ENCODE results near the gene FILIP1L.

The FILIP1L gene

DNA sequence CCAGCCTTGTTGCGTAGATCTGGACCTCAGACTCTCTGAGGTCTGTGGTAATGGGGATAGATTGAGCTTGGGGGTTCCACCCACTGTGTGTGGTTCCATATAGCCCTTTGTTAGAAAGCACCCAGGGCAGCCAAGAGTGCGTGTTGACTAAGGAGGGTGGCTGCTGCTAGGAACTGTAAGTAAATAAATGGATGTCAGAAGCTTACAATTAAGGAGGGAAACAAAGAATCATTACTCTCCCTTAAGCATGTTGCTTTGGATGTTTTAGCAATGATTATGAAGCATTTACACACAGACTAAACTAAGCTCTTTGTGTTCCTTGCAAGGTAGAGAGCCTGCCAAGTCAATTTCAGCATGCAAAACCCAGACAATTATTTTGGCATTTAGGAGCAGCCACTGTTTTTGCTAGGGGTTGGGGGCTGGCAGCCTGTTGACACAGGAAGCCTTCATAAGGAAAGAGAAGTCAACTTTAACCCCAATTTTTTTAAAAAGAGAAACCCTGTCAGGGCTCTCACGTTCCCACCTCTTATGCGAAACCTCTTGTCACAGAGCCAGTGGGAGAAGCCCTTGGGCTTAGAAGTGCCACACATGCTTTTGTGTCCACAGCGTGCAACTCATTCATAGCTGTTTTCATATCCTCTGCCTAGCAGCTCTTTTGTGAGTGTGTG, 168.8 kb downstream of the FILIP1L start:
- DNase-seq, result peak; percentile 38

DNA sequence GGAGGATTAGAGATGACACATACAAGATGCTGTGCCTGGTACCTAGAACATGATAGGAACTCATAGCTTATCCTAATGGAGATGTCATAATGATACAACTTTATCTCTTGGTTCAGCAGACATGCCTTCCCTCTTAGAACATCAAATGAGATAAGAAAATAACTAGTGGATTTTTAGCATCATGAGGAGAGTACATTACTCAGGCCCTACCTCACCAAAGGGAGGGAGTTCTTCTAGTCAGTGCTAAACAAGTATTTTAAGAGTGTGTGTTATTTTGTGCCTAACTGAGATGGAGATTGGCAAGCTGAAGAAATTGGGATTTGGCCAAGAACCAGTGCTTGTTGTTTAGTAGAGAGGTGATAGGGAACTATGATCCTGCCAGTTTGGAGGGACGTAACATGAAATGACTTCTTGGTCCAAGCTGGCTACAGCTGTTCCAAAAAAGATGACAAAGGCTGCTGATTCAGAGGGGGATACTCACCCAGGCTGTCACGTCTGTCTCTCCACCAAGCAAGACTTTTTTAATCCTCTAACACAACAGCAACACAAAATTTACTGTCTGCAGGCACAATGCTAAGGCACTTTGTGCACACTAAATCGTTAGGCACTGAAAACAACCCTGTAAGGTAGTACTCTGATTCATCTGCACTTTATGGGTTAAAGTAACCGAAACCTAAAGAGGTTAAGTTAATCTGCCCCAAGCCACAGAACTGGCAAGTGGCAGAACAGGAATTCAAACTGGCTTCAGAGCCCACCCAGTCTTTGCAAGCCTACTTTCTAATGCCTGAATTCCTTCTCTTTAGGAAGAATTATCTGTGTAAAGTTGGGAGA, 170.2 kb downstream of the FILIP1L start:
- DNase-seq, result no peak

DNA sequence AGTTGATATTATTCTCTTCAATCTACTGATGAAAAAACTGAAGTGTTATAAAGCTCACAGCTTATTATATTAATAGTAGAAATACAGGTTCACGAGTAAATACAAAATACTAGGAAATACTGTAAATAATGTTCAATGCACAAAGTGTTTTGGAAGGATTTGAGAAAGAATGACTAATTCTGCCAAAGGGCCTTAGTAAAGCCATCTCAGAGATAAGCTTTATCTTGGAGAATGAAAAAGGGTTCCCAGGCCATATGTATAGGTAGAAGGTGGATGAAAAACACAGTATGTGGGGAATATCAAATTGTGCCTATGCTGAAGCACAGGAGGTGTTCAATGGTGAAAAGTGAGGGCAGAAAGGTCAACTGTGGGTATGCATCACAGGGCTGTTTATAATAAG, 173.1 kb downstream of the FILIP1L start:
- DNase-seq, result no peak

DNA sequence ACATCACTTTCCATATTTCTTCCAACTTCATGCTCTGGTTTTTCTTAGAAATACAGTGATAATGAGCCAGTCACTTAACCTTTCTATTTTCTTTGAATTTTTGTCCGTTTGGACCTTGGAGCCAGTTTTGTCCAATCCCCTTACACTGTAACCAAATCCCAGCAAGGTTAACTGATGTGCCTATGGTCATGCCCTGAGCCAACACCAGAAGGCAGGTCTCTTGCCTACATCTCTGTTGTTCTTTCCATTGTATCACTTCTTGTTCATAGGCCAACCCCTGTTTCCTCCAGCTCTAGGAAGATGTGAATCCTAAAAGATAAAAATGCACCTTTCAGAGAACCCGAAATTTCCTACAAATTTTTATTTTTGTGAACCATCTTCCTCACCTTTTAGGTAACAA, 174.0 kb downstream of the FILIP1L start:
- DNase-seq, result no peak

DNA sequence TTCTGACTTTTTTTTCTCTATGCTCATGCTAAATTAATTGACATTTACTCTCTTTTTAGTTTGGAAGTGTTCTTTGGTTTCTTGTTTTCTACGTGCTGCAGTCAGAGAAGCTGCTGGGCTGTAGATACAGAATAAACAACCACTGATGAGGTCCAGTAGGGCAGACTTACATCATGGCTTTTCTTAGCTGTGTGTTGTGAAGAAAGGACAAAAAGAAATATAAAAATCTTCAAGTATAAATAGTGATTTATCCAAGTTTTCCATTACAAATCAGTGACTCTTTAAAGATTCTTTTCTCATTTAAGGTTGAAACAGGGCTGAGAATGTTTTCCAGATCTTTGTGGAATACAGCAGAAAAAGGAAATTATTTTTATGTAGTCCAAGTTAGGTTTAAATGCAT, 174.4 kb downstream of the FILIP1L start:
- no peak for DNase-seq

DNA sequence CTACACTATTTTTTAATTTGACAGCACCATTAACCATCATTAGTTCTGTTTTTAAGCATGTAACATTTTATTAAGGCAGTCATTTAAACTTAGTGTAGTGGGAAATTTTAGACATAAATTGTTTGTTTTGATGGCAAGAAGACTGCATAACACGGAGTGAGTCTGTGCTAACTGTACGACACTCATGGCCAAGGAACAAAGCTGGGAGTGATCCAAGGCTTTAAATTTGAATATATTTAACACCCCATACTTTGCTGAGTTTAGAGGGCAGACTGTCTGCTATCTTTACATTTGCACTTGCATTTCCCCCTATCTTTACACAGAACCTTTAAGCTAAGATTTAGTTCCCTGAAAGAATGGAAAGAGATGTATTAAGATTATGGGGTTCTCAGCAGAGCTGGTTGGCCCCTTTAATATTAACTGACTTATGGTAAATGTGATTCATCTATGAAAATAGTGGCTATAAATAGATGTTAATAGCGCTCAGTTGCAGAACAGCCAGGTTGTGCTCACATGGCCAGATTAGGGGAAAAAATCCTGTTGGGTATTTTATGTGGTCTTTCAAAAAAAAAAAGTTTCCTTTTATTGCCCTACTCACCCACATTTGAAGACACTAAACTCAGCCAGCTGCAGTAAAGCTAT, 175.9 kb downstream of the FILIP1L start:
- no peak for DNase-seq

DNA sequence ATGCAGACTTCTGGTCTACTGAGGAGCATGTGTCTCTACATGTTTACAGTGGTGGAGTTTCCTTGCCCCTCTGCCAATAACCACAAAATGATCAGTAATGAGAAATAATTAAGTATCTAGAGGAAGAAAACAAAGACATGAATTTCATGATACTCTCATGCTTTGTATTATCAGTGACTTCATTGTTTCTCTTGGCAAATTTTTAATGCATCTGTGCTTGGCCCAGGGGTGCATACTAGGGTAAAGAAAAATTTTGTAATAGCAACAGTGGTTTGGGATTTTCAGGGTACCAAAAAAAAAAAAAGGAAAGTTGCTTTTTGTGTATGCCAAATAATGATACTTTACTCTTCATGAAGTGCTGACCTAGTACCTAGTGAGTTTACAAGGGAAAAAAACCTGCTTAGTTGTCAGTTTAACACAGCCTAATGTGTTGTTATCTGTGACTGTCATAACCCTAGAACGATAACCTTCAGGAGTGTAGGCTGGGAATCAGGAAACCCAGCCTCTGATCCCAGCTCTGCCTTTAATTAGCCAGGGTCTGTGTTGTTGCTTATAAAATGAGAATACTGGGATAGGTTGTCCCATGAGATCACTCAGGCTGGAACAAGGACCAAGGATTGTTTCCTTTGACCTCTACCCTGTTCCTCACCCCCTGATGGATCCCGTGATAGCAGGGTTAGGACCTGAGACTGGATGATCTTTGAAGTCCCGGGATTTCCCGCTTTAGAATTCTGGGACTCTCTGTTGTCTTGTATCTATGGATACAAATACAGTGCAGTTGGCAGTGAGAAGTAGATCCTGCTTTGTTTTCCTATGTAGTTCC, 179.1 kb downstream of the FILIP1L start:
- DNase-seq, result no peak

DNA sequence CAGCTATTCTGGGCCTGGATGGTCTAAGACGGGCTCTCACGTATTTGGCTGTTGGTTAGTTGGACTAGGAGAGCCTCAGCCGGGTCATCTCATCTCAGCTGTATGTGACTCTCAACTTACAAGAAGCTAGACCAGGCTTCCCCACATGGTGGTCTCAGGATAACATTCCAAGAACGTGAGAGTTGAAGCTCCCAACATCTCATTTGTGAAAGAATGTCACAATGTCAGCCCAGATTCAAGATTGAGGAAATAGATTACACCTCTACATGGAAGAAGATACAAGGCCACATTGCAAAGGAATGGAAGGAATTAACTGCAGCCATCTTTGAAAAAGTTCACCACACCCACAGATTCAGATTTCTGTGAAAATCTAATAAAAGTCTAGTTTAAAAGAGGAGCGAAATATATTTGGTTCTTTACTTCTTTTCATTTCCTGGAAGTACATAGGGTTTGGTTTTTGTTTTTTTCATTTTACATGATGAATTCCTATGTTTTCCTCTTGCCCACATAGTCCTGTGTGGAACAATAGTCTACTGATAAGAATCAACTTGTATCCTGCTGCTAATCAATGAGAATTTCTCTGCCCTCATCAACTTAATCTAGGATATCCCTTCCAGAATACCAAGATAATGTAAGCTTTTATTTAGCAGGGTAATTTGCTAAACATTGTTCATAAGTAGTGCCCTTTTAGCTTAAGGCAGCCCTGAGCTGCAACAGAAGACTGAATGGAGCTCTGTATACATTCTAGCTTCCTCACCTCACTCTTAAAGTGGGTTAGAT, 180.1 kb downstream of the FILIP1L start:
- DNase-seq, result no peak

DNA sequence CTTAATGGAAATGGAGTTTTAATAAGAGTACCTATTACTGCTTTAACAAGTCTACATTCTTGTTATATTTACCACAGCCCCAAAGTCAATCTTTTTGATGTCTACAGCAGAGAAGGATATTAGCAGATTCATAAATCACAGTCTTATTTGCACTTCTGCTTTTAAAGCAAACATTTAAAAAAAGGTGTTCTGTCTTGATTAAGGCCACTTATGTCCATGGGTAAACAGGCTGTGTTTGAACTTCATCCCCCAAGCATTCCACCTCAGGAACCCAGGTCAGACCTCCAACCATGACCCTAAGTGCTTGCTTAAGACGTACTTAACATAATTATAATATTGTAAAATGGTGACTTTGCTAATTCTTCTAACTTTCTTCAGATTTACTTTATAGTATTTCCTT, 183.2 kb downstream of the FILIP1L start:
- no peak for DNase-seq

DNA sequence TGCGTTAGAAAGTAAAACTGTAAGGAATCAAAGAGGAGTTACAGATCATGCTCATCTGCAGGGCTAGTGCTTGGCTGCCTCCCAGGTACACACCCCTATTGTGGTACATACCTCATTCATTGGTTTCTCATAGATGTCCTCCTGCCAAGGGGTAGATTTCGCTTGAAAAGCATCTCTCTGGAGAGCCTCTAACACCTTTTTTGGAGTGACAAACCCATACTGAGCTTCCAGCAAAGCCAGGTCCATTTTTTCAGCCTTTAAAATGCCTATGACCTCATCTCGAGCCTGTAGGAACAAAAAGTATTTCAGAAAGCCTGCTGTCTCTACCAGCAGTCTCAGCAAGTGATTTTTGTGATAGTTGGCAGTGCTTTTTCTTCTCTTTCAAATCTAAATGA, 184.6 kb downstream of the FILIP1L start:
- DNase-seq, result no peak

DNA sequence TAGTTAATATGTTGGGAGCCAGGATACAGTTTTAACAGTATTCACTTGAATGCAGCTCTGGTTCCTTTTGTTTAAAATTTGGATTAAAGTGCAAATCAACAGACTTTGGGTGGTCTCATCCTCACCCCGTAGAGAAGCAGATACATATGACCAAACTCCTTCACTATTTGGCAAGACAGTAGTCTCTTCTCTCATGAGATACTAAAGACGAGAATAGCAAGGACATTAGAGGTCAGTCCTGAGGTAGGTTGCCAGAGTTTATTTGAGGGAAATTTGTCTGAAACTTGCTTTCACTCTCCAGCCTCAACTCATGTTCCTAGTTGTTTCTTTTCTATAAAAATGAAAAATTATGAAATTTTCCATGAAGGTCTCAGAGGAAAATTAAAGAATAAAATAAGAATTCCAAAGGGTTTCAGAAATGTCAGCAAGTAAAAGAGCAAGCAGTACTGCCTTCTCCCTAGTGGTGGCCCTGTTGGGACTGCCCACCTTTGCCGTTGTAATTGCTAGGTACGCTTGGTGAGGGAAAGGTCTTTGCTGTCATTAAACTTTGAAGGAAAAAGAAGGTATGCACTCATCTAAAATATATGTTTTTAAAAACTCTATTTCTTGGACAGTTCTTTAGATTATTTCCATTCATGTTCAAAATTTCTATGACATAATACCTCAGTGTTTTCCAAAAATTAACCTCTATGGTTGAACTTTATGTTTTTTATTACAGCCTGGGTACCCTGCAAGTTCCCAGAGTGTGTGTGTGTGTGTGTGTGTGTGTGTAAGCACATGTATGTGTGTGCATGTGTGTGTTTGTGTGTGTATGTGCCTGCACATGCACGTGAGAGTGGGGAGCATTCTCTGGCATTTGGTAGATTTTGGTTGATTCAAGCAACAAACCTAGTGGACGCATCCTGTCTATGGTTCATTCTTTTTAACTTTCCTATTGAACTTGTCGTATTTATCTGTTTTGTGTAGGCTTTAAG, 185.2 kb downstream of the FILIP1L start:
- no peak for DNase-seq

DNA sequence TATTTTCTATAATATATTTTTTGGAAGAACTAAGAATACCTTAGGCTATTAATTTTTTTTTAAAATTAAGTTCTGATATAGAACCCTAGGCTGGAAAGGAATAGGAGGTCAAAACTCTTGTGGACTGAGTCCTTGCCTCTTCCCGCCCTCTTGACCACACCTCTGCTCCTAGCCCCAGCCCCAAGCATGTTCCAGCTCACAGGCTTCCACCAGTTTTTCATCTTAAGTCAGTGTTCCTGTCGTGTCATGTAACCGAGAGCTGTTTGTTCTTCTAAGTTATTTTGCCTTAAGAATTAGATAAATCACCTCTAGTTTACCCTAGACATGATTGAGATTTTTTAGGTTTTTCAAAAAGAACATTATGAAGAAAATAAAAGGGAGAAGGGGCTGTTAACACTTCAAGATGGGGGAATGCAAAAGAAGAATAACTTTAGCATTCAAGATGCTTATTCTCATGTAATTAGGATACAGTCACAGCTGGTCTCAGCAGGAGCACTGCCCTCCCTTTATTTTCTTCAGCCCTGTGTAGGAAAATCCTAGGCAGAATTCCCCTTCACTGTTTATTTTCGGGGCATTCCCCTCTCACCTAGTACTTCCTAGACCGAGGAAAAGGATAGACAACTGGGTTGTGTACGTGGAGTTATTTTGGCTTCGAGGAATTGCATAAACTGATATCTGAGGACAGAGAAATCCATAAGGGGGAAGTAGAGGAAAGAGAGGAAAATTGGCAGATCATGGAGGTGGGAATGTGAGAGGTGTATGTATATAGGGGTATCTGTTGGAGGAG, 186.4 kb downstream of the FILIP1L start:
- DNase-seq, result no peak

DNA sequence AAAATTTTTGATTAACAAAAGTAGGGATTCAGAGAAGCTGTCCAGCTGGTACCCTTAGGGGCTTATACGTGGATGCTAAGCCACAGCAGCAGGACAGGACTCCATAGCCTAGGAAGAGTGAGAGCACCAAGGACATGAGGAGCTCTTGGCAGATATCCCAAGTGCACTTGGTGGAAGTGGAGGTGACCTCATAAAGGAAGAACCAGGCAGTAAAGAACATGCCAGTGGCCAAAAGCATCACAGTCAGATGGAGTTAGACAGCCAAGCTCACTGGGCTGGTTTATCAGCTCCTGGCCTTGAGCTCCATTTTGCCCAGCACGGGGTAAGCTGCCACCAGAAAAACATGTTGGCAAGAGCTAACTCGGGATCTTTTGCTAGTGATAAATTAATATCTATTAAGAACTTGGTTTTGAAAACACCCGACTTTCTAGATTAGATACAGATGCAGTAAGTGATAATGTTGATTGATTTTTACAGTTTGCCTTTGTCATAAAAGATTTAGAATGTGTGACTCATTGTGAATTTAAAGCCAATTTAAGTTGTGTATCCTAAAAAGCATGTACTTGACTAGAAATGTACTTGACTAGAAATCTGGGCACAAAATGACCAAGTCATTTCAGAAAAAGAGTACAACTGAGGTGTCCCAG, 188.6 kb downstream of the FILIP1L start:
- no peak for DNase-seq

DNA sequence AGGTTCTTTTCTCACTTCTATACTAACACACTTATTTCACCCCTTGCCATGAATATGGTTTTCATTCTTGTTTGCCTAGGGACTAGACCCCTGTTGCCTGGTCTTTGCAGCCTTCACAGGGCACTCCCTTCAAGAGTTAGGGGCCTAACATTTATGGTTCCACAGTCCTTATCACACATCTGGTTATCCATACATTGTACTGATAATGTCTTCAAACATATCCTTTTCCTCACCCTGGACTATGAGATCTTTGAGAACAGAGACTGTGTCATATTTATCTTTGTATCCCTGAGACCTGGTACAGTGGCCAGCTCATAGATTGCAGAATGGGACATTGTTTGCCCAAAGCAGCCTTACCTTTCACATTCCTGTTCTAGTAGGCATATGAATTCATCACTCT, 190.4 kb downstream of the FILIP1L start:
- DNase-seq, result no peak

DNA sequence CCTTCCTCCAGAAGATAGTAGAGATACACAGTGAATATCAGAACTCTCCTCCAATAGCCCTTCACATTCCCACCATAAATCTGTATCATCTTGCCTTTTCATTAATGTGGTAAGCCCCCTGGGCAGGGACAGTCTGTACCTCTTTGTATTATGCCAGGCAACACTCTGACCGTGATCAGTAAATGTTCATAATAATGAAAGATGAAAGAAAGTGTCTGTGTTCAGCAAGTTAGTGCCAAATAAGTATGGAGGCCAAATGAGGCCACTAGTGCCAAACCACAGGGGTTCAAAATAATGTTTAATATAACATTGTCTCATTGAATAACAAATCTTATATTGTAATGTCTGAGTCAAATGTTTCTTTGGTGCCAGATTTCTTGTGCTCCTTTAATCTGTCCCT, 192.3 kb downstream of the FILIP1L start:
- DNase-seq, result no peak

DNA sequence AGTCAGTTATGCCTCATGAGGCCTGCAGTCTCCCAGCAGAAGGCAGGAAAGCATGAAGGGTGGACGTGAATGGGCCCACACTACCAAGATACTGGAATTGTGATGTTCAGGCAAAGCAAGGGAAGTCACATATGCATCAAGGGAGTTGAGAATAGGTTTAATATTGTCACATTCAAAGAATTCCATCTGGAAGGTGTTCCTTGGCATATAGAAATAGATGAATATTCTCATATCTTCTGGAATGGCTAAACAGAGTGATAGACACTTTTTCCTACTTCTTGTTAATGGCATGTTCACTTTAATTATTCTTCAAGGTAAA, 193.0 kb downstream of the FILIP1L start:
- no peak for DNase-seq

DNA sequence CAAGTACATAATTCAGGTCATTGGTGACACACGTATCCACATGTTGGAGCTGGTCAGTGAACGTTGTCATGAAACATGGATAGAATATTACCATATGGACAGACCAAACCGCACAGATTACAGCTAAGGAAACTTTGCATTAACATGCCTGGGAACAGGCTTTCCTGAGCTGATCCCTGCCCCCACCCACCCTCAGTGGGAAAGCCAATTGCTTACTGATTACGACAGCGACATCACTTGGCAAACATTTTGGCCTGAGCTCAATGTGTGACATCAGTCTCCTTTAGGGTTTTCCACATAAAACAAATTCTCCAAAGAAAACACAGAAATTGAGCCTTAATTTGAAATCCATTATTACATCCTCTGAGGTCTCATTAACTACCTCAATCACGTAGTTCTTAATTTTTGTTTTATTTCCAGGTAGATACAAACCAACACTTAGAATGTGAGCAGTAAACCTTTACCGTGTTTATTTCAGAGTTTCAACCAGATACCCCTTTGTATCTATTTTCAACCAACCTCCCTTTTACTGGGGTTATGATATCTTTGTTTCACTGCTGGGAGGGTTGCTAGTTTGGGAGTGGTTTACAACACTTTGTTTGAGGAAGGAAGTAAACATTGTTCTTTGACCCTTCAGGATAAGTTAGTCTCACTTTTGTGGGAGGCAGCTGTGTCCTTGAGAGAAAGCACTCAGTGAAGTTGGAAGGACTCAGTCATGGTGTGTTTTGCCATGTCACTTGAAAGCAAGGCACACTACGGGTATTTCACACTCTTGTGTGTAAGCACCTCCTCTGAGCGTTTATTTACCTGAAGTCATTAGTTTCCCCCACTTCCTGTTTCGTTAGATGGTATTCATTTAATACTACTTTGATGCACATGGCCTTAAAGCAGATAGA, 193.6 kb downstream of the FILIP1L start:
- DNase-seq, result no peak

DNA sequence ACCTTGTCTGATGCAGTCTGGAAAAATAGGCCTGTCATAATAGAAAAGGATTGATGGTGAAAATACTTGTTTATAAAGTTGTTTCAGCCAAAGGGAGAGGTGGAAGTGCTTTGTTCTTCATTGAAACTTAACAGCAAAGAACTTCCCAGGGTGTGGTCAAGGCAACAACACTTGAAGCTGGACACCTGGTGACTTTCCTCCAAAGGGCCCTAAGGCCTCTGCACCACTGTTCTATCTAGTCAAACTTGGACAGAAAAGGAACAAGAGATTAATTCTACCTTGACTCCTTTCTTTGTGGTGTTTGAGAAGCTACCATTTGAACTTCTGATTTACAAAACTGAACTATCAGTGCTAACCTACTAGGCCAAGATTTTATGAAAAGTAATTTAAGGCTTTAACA, 194.6 kb downstream of the FILIP1L start:
- DNase-seq, result no peak

DNA sequence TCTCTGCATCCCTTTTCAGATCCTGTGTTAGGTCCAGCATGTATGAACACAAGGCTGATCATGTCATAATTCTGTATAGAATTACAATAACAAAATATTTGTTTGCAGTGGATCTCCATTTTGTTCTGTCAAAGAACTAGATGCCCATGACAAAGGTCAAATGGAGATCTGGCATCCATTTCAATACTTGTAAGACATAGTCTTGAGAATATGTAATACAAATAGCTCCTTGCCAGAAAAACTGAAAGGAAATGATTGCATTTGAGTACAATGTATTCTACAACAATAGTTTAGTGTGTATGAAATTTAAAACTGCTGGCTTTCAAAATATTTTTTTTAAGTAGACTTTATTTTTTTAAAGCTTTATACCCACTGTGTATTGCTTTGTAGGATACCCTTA, 195.6 kb downstream of the FILIP1L start:
- DNase-seq, result no peak
